T-helper 1 cell treated with Interleukin-12 subunit alpha and Interleukin-12 subunit beta and Interleukin-4 antibody, amounts not matched to agents 30 μg/mL and 1 μg/mL, for 36 hours (primary cell): Measurements from ENCODE around the gene CFAP77.
A peak's percentile ranks its signal among the peaks of the same experiment; 100 is the strongest.
"Not testable (repeated sequence)": the region's sequence is repeated elsewhere in the genome, so short reads cannot be mapped to it uniquely, and the experiment has no call there.

ENCODE experiments used
- H3K27ac Mint-ChIP-seq: one replicate; pipeline ENCODE4 v1.8.0; 2021; ENCODE audit warnings: mild to moderate bottlenecking, mixed read lengths
- H3K27me3 Mint-ChIP-seq: one replicate; pipeline ENCODE4 v1.8.0; 2021; ENCODE audit warnings: low read depth, mixed read lengths
- H3K36me3 Mint-ChIP-seq: one replicate; pipeline ENCODE4 v1.8.0; 2021; ENCODE audit warnings: low read depth, mixed read lengths
- H3K4me1 Mint-ChIP-seq: one replicate; pipeline ENCODE4 v1.8.0; 2021; ENCODE audit warnings: low read depth, mixed read lengths
- H3K4me3 Mint-ChIP-seq: one replicate; pipeline ENCODE4 v1.8.0; 2021; ENCODE audit warnings: mild to moderate bottlenecking, moderate library complexity, mixed read lengths
- H3K9me3 Mint-ChIP-seq: one replicate; pipeline ENCODE4 v1.8.0; 2021; ENCODE audit warnings: mixed read lengths

Gene CFAP77

GRCh38 chr9:132409828-132410528 lies at the start of gene CFAP77:
TSS of gene CFAP77 (plus strand) at chr9:132410211. CDS start at chr9:132410272, 61 bp downstream.
- Mint-ChIP-seq H3K4me3 (peak within 1 kb of the TSS; percentile 50), H3K36me3 (no peaks in the 10 kb centered on the region), H3K4me1 (peaks cover 23% of the 10 kb centered on the region), H3K9me3 (no peaks in the 10 kb centered on the region), H3K27ac (peak within 1 kb of the TSS; percentile 14), H3K27me3 (peaks cover 65% of the 10 kb centered on the region)

DNA sequence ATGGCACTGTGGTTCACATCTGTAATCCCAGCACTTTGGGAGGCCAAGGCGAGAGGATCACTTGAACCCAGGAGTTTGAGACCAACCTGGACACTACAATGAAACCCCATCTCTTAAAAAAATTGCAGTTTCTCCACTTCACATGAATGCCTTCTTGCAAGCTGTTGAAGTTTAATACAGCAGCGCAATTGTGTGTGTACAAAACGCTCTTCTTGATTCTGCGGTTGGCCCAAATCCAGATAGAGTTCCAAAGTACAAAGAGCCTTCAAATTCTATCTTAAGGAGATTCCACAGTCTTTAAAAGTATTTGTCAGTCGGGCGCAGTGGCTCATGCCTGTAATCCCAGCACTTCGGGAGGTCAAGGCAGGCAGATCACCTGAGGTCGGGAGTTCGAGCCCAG lies 45.9 kb upstream of the CFAP77 start:
- no peak overlapping the region for H3K4me3 Mint-ChIP-seq
- H3K36me3 Mint-ChIP-seq: no peaks in the 10 kb centered on the region
- no peak overlapping the region for H3K27ac Mint-ChIP-seq
- H3K27me3 Mint-ChIP-seq: no peaks in the 10 kb centered on the region
- no peaks in the 10 kb centered on the region for H3K4me1 Mint-ChIP-seq
- H3K9me3 Mint-ChIP-seq: no peaks in the 10 kb centered on the region

GRCh38 chr9:132365986-132366385 lies 44.0 kb upstream of the CFAP77 start:
- Mint-ChIP-seq H3K4me1 (peaks cover 3% of the 10 kb centered on the region), H3K4me3 (no peak overlapping the region), H3K36me3 (no peaks in the 10 kb centered on the region), H3K27me3 (no peaks in the 10 kb centered on the region), H3K9me3 (no peaks in the 10 kb centered on the region), H3K27ac (no peak overlapping the region)

DNA sequence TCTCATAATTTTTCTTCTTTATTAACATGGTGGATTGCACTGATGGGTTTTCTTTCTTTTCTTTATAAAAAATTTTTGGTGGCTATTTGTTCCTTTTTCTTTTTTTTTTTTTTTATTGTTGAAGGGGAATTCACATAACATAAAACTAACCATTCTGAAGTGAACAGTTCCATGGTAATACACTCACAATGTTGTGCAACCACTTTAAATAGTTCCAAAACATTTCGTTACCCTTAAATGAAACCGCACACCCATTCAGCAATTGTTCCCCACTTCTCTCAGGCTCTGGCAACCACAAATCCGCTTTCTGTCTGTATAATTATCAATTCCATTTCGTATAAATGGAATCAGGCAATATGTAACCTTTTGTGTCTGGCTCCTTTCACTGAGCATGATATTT lies 43.5 kb upstream of the CFAP77 start:
- no peak overlapping the region for H3K4me3 Mint-ChIP-seq
- H3K27ac Mint-ChIP-seq: no peak overlapping the region
- peaks cover 3% of the 10 kb centered on the region for H3K4me1 Mint-ChIP-seq
- H3K36me3 Mint-ChIP-seq: no peaks in the 10 kb centered on the region
- no peaks in the 10 kb centered on the region for H3K27me3 Mint-ChIP-seq
- H3K9me3 Mint-ChIP-seq: no peaks in the 10 kb centered on the region

GRCh38 chr9:132367613-132368313 lies 42.2 kb upstream of the CFAP77 start:
- H3K4me3 Mint-ChIP-seq: no peak overlapping the region
- no peaks in the 10 kb centered on the region for H3K9me3 Mint-ChIP-seq
- peaks cover 4% of the 10 kb centered on the region for H3K36me3 Mint-ChIP-seq
- H3K27me3 Mint-ChIP-seq: no peaks in the 10 kb centered on the region
- peaks cover 13% of the 10 kb centered on the region for H3K4me1 Mint-ChIP-seq
- H3K27ac Mint-ChIP-seq: no peak overlapping the region

- H3K27me3 Mint-ChIP-seq: no peaks in the 10 kb centered on the region
- H3K36me3 Mint-ChIP-seq: peaks cover 5% of the 10 kb centered on the region
- H3K9me3 Mint-ChIP-seq: no peaks in the 10 kb centered on the region
- H3K4me1 Mint-ChIP-seq: peaks cover 21% of the 10 kb centered on the region
- H3K27ac Mint-ChIP-seq: no peak overlapping the region
- no peak overlapping the region for H3K4me3 Mint-ChIP-seq
Measured at GRCh38 chr9:132369421-132369820, 40.6 kb upstream of the CFAP77 start.

- Mint-ChIP-seq H3K4me1 (peaks cover 25% of the 10 kb centered on the region), H3K4me3 (no peak overlapping the region), H3K36me3 (peaks cover 10% of the 10 kb centered on the region), H3K27me3 (no peaks in the 10 kb centered on the region), H3K9me3 (no peaks in the 10 kb centered on the region), H3K27ac (no peak overlapping the region)
Measured at GRCh38 chr9:132370592-132370991, 39.4 kb upstream of the CFAP77 start.

DNA sequence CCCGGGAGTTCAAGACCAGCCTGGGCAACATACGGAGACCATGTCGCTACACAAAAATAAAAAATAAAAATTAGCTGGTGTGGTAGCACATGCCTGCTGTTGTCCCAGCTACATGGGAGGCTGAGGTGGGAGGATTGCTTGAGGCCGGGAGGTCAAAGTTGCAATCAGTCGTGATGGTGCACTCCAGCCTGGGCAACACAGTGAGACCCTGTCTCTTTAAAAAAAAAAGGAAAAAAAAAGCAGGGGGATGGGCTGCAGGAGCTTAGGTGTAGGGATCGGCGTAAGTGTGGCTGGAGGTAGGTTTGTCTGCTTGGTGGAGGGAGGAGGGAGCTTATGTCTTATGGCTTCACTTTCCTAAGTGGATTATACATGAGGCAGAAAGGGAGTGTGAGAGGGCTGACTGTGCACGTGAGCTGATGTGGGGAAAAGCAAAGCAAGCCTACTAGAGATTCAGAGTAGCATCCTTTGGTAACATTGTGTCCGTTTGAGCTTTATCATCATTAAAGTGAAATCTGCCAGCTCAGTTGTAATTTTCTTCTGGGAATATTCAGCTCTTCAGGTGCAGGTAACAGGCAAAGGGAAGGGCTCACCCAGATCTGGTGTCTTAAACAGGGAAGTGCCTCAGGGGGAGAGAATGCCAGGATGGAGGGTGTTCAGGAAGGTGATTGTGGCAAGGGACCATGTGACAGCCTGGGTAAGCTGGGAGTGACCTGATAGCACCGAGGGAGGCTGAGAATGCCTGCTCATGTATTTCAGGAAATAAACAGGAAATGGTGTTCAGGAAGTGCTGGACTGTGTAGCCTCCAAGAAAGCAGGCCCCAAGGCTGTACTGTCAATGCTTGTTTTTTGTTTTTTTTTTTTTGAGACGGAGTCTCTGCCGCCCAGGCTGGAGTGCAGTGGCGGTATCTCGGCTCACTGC lies 37.6 kb upstream of the CFAP77 start:
- peak overlapping the region; percentile 83 for H3K27ac Mint-ChIP-seq
- no peaks in the 10 kb centered on the region for H3K9me3 Mint-ChIP-seq
- peak overlapping the region; percentile 50 for H3K4me3 Mint-ChIP-seq
- no peaks in the 10 kb centered on the region for H3K27me3 Mint-ChIP-seq
- peaks cover 17% of the 10 kb centered on the region for H3K36me3 Mint-ChIP-seq
- H3K4me1 Mint-ChIP-seq: peaks cover 25% of the 10 kb centered on the region

GRCh38 chr9:132377769-132378168 lies 32.2 kb upstream of the CFAP77 start:
- H3K4me3 Mint-ChIP-seq, H3K27me3 Mint-ChIP-seq, H3K9me3 Mint-ChIP-seq, H3K27ac Mint-ChIP-seq: not testable (repeated sequence)
- peaks cover 20% of the 10 kb centered on the region for H3K36me3 Mint-ChIP-seq
- H3K4me1 Mint-ChIP-seq: peaks cover 17% of the 10 kb centered on the region

- not testable (repeated sequence) for H3K27ac Mint-ChIP-seq, H3K4me3 Mint-ChIP-seq, H3K27me3 Mint-ChIP-seq, H3K9me3 Mint-ChIP-seq
- Mint-ChIP-seq H3K4me1 (peaks cover 18% of the 10 kb centered on the region), H3K36me3 (peaks cover 23% of the 10 kb centered on the region)
Measured at GRCh38 chr9:132378416-132378815, 31.6 kb upstream of the CFAP77 start.

DNA sequence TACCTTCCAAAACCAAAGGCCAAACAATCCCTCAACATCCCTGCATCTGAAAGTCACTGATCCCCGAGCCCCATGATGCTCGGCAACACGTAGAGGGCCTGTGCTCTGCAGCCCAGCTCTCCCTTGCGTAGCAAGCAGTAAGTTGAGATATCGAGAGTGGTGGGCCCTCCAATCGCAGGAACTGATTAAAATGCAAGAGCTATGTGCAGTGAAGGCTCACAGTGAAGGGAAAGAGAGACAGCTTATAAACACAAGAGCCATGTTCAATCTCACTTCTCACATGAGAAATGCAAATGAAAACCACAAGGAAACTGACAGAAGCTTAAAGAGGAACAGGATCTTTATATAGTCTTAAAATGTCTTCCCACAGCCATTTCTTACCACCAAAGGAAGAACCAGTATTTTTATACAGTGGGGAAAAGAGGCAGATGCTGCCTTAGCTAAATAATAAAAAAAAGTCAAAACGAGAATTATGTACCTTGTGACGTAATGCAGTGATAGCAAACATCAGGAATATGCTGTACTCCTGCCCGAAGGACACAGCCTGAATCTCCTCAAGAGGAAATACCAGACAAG lies 28.0 kb upstream of the CFAP77 start:
- Mint-ChIP-seq H3K36me3 (peaks cover 31% of the 10 kb centered on the region), H3K9me3 (no peaks in the 10 kb centered on the region), H3K27me3 (no peaks in the 10 kb centered on the region), H3K4me3 (no peak overlapping the region), H3K4me1 (peaks cover 18% of the 10 kb centered on the region), H3K27ac (no peak overlapping the region)

- Mint-ChIP-seq H3K4me3 (no peak overlapping the region), H3K36me3 (peaks cover 41% of the 10 kb centered on the region), H3K9me3 (no peaks in the 10 kb centered on the region), H3K4me1 (peaks cover 18% of the 10 kb centered on the region), H3K27ac (no peak overlapping the region), H3K27me3 (no peaks in the 10 kb centered on the region)
Measured at GRCh38 chr9:132383462-132383883, 26.5 kb upstream of the CFAP77 start.

DNA sequence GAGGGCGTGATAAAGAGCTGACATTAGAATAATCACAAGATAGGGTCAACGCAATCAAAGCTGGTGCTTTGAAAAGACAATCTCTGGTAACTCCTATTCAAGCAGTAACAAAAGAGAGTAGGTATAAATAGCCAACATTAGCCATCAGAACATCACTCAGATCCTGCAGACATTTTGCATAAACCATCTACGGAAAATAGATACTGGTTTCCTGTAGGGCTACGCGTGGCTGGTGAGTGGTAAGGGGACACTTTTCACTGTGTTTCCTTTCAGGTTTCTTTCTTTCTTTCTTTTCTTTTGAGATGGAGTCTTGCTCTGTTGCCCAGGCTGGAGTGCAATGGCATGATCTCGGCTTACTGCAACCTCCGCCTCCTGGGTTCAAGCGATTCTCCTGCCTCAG lies 25.6 kb upstream of the CFAP77 start:
- Mint-ChIP-seq H3K4me3 (no peak overlapping the region), H3K9me3 (no peaks in the 10 kb centered on the region), H3K36me3 (peaks cover 42% of the 10 kb centered on the region), H3K27ac (no peak overlapping the region), H3K4me1 (peaks cover 18% of the 10 kb centered on the region), H3K27me3 (no peaks in the 10 kb centered on the region)

- no peak overlapping the region for H3K4me3 Mint-ChIP-seq
- no peaks in the 10 kb centered on the region for H3K27me3 Mint-ChIP-seq
- peaks cover 62% of the 10 kb centered on the region for H3K36me3 Mint-ChIP-seq
- no peak overlapping the region for H3K27ac Mint-ChIP-seq
- H3K4me1 Mint-ChIP-seq: peaks cover 13% of the 10 kb centered on the region
- H3K9me3 Mint-ChIP-seq: no peaks in the 10 kb centered on the region
Measured at GRCh38 chr9:132387133-132387532, 22.9 kb upstream of the CFAP77 start.
